Right lung (tissue), 5 donors: ENCODE measurements around the gene C13orf46. TPM values are rescaled to one million over a fixed set of nuclear protein-coding genes. Genes with fewer than 3 reads are reported as not detected.

Experiments used
- DNase-seq, 2 donors: peaks; one replicate each; pipeline ENCODE4 v3.0.0-alpha.2; 2013
- polyA plus RNA-seq, 5 donors: library from polyadenylated mRNA; unstranded; fragments of 120-200 nt; gene quantifications; one replicate each; pipeline versions ENCODE4 v1.2.1 to v1.2.3, GENCODE V29; 2013; ENCODE audit warnings: inconsistent platforms in 1 of 5, low replicate concordance in 1 of 5; ENCODE audit not compliant: insufficient read length in 5 of 5, insufficient read depth in 1 of 5

The C13orf46 gene
- polyA plus RNA-seq, 5 donors, result 0.18 to 0.48 (median 0.27) TPM

- no peak for DNase-seq
Observed at GRCh38 chr13:113907635-113908617, 66.0 kb downstream of the C13orf46 start.

GRCh38 chr13:113906571-113906970 lies 67.3 kb downstream of the C13orf46 start:
- no peak for DNase-seq

GRCh38 chr13:113905942-113906341 lies 67.9 kb downstream of the C13orf46 start:
- DNase-seq, result no peak

DNA sequence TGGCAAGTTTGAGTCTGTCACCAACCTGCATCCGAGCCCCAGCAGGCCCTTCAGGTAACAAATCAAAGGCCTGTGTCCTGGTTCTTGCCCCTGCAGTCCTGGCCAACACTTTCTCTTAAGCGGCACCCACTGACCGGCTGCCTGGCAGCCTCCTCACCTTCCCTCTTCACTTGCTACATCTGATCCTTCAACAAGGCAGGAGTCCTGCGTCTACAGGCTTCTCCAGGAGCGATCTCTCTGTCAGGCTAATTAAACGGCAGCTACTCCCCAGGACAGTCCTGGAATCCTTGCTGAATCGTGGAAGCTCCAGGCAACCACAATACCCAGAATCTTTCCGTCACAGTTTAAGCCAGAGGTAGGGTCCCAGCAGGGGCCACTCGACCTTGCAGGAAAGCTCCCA lies 68.9 kb downstream of the C13orf46 start:
- no peak for DNase-seq

DNA sequence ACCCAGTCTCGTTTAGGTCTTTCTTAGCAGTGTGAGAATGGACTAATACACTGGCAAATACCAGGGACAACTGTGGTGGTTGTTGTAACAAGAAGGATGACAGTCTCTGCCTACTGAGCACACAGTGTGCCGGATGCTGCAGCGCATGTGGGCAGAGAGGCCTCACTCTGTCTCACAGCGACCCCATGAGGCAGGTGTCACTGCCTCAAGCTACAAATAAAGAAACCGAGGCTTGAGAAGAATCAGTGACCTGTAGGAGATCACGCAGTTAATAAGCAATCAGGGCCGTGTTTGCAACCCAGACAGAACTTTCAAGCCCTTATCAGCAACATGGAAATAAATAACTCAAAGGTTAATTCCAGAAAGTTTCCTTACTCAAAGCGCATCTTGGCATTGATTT lies 69.5 kb downstream of the C13orf46 start:
- DNase-seq, result no peak

- no peak for DNase-seq
Observed at GRCh38 chr13:113903912-113904311, 70.0 kb downstream of the C13orf46 start.

Other genes starting within 250 kb of the C13orf46 start
- gene TMEM255B, start 214.8 kb downstream of the C13orf46 start, polyA plus RNA-seq, result 10 to 100 TPM in 4 of 5 donors, 1 to 10 TPM in 1; 8.5 to 17.4 (median 13.3) TPM
- 10 to 100 TPM; 20.7 to 44.3 (median 30.2) TPM for gene GAS6, start 110.0 kb downstream of the C13orf46 start, polyA plus RNA-seq
- 10 to 100 TPM; 10.5 to 14.4 (median 12.2) TPM for gene RASA3, start 158.5 kb upstream of the C13orf46 start, polyA plus RNA-seq
- 1 to 10 TPM in 2 of 5 donors, under 1 TPM in 2, not detected in 1; 0.68 to 1.1 (median 0.90) TPM for gene CFAP97D2, start 205.2 kb upstream of the C13orf46 start, polyA plus RNA-seq